B cell (primary cell): ENCODE results near the gene ACO1. TPM values are rescaled to one million over a fixed set of nuclear protein-coding genes. Genes with fewer than 3 reads are reported as not detected.

ENCODE experiments used
- ATAC-seq: fragments of 200-7000 bp; cut with Tn5 transposase; one replicate; pipeline ENCODE4 v1.10.0; 2021; ENCODE audit warnings: low read depth, mild to moderate bottlenecking, moderate number of reproducible peaks, moderate library complexity
- CTCF ChIA-PET: fragments of 350-600 bp; sonication (Branson Sonifier 250); formaldehyde crosslinking; loops from one replicate; lab custom pipeline; 2021; ENCODE audit warnings: antibody characterized with exemption, inconsistent platforms; lab: Charles Lee
- POLR2A ChIA-PET: fragments of 350-600 bp; sonication (Branson Sonifier 250); formaldehyde crosslinking; loops from one replicate; lab custom pipeline; 2021; ENCODE audit warnings: antibody characterized with exemption; lab: Charles Lee
- DNase-seq: peaks from one replicate; pipeline ENCODE4 v3.0.0; 2013
- H2AFZ ChIP-seq: 2 replicates; pipeline ENCODE4 v1.6.1; 2012; ENCODE audit warnings: mild to moderate bottlenecking, low read depth, low read length; ENCODE audit not compliant: insufficient read depth, poor library complexity, severe bottlenecking
- H3K27ac ChIP-seq, 2 donors: 1 replicate in 1 of 2; 2 replicates in 1 of 2; pipeline ENCODE4 v1.5.1; 2012 to 2013; ENCODE audit warnings: low read length in 2 of 2, mild to moderate bottlenecking in 2 of 2, moderate library complexity in 1 of 2
- H3K27me3 ChIP-seq, 4 experiments: fragments of 200-600 bp in 1 of 4; sonication (generic) in 1 of 4; replicated peaks in 1 of 4; 1 replicate in 2 of 4; 2 replicates in 2 of 4; pipeline versions ENCODE4 v1.6.1 to v1.7.0; 2013 to 2016; ENCODE audit warnings: low read length in 3 of 4, mild to moderate bottlenecking in 2 of 4, mixed read lengths in 1 of 4, moderate library complexity in 1 of 4; ENCODE audit not compliant: insufficient read depth in 4 of 4, control insufficient read depth in 3 of 4; ENCODE audit errors: control extremely low read depth in 1 of 4
- H3K36me3 ChIP-seq, 2 experiments: replicated peaks in 1 of 2; 1 replicate in 1 of 2; 2 replicates in 1 of 2; pipeline versions ENCODE4 v1.6.1 to v1.7.1; 2013; ENCODE audit warnings: low read length in 1 of 2; ENCODE audit not compliant: insufficient read depth in 2 of 2, control insufficient read depth in 1 of 2; ENCODE audit errors: control extremely low read depth in 1 of 2, extremely low read depth in 1 of 2
- H3K4me1 ChIP-seq, 2 donors: fragments of 200-600 bp in 1 of 2; sonication (generic) in 1 of 2; 1 replicate in 1 of 2; 2 replicates in 1 of 2; pipeline versions ENCODE4 v1.5.1 to v1.6.1; 2013 to 2017; ENCODE audit warnings: low read length in 2 of 2; ENCODE audit not compliant: control insufficient read depth in 2 of 2, insufficient read depth in 2 of 2
- H3K4me2 ChIP-seq: replicated peaks from 2 replicates; pipeline ENCODE3; 2012; ENCODE audit warnings: mild to moderate bottlenecking, low read depth, low read length; ENCODE audit not compliant: poor library complexity, severe bottlenecking
- H3K4me3 ChIP-seq, 5 experiments: fragments of 200-600 bp in 1 of 5; sonication (generic) in 1 of 5; 1 replicate in 3 of 5; 2 replicates in 2 of 5; pipeline versions ENCODE4 v1.5.1 to v1.7.0; 2011 to 2016; ENCODE audit warnings: low read length in 4 of 5, mild to moderate bottlenecking in 4 of 5, low read depth in 2 of 5, control low read depth in 1 of 5, moderate library complexity in 1 of 5; ENCODE audit not compliant: insufficient read depth in 1 of 5; ENCODE audit errors: control extremely low read depth in 1 of 5, extremely low read depth in 1 of 5
- H3K79me2 ChIP-seq: fragments of 200-600 bp; sonication (generic); one replicate; pipeline ENCODE4 v1.6.0; 2016; ENCODE audit warnings: low read length; ENCODE audit not compliant: control insufficient read depth, insufficient read depth
- H3K9ac ChIP-seq: fragments of 200-600 bp; sonication (generic); 2 replicates; pipeline ENCODE4 v1.6.1; 2017; ENCODE audit warnings: mild to moderate bottlenecking, low read length, moderate library complexity
- H3K9me3 ChIP-seq, 3 donors: one replicate each; pipeline versions ENCODE4 v1.6.1 to v1.7.1; 2013; ENCODE audit warnings: low read length in 2 of 3; ENCODE audit not compliant: control insufficient read depth in 2 of 3, insufficient read depth in 1 of 3; ENCODE audit errors: control extremely low read depth in 1 of 3
- H4K20me1 ChIP-seq: 2 replicates; pipeline ENCODE4 v1.6.0; 2012; ENCODE audit warnings: mild to moderate bottlenecking, low read length; ENCODE audit not compliant: insufficient read depth, control insufficient read depth, poor library complexity, severe bottlenecking
- H3K27ac Mint-ChIP-seq: one replicate; pipeline ENCODE4 v1.8.0; 2021; ENCODE audit warnings: mixed read lengths
- H3K27me3 Mint-ChIP-seq: one replicate; pipeline ENCODE4 v1.8.0; 2021; ENCODE audit warnings: mixed read lengths
- H3K4me1 Mint-ChIP-seq: one replicate; pipeline ENCODE4 v1.8.0; 2021; ENCODE audit warnings: mixed read lengths
- H3K4me3 Mint-ChIP-seq: one replicate; pipeline ENCODE4 v1.8.0; 2021; ENCODE audit warnings: mixed read lengths
- H3K9me3 Mint-ChIP-seq: one replicate; pipeline ENCODE4 v1.8.0; 2022; ENCODE audit warnings: mixed read lengths; ENCODE audit not compliant: insufficient read depth
- EZH2 ChIP-seq: IDR thresholded peaks from 2 replicates; pipeline ENCODE4 v1.6.1; 2012; ENCODE audit warnings: borderline replicate concordance, low read depth, mild to moderate bottlenecking, moderate library complexity, low read length; ENCODE audit not compliant: insufficient read depth, poor library complexity, severe bottlenecking
- WGBS: methylation state at CpG from one replicate; pipeline ENCODE4 v1.1.5; 2013; ENCODE audit warnings: missing lambda C conversion rate; ENCODE audit not compliant: insufficient coverage; 5-methylcytosine and 5-hydroxymethylcytosine counted together
- intact Hi-C: fragments of 100-400 bp; cut with micrococcal nuclease; formaldehyde crosslinking; loops from one replicate; pipeline ENCODE4 v1.10.0; 2022
- polyA plus RNA-seq: library from polyadenylated mRNA; depleted of rRNA; stranded (reverse); fragments of >200 nt; gene quantifications from 2 replicates; pipeline ENCODE4 v1.2.3, GENCODE V29; 2012
- total RNA-seq, 2 donors: library from RNA; stranded (reverse); fragments of 120-200 nt in 1 of 2; gene quantifications; 1 replicate in 1 of 2; 2 replicates in 1 of 2; pipeline versions ENCODE4 v1.2.3 to v1.2.4, GENCODE V29; 2013 to 2022
- TF ChIP-seq, protein P1 (sequence below): fragments of 200-600 bp; IDR thresholded peaks from one replicate; pipeline ENCODE4 v1.8.0; 2022; ENCODE audit warnings: antibody characterized with exemption, mild to moderate bottlenecking

ACO1 gene
- total and polyA plus RNA-seq, 2 donors (not counting 1 experiment from before 2014, with no cell fraction given), result 1.6 to 9.1 TPM

- intact Hi-C loops, result no loop called here
- H3K27me3 Mint-ChIP-seq, result peaks cover 13% of the 10 kb centered on the region
- DNase-seq (no peak), ATAC-seq (no peak)
- ChIA-PET POLR2A (no interaction called here), CTCF (no interaction called here)
- no peak for TF ChIP-seq EZH2
- TF ChIP-seq, protein P1, sequence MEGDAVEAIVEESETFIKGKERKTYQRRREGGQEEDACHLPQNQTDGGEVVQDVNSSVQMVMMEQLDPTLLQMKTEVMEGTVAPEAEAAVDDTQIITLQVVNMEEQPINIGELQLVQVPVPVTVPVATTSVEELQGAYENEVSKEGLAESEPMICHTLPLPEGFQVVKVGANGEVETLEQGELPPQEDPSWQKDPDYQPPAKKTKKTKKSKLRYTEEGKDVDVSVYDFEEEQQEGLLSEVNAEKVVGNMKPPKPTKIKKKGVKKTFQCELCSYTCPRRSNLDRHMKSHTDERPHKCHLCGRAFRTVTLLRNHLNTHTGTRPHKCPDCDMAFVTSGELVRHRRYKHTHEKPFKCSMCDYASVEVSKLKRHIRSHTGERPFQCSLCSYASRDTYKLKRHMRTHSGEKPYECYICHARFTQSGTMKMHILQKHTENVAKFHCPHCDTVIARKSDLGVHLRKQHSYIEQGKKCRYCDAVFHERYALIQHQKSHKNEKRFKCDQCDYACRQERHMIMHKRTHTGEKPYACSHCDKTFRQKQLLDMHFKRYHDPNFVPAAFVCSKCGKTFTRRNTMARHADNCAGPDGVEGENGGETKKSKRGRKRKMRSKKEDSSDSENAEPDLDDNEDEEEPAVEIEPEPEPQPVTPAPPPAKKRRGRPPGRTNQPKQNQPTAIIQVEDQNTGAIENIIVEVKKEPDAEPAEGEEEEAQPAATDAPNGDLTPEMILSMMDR, result no peak
- Histone ChIP-seq H3K27me3 (peaks cover 0 to under 1% (median 0%) of the 10 kb centered on the region in 4 experiments), H3K27ac (no peak overlapping the region), H3K4me2 (no peak overlapping the region), H3K4me3 (no peak overlapping the region), H3K79me2 (no peaks in the 10 kb centered on the region), H3K4me1 (no peaks in the 10 kb centered on the region), H3K36me3 (no peaks in the 10 kb centered on the region), H3K9me3 (no peaks in the 10 kb centered on the region), H2AFZ (no peak overlapping the region), H3K9ac (no peak overlapping the region), H4K20me1 (no peaks in the 10 kb centered on the region)
- H3K27ac Mint-ChIP-seq, result no peak overlapping the region
- H3K4me1 Mint-ChIP-seq, result no peaks in the 10 kb centered on the region
- H3K9me3 Mint-ChIP-seq, result no peaks in the 10 kb centered on the region
- 70% methylated on average over 2 of the region's 6 CpGs for WGBS
- no peak overlapping the region for H3K4me3 Mint-ChIP-seq
These were observed 49.2 kb upstream of the ACO1 start for GRCh38 chr9:32334916-32335895.

DNA sequence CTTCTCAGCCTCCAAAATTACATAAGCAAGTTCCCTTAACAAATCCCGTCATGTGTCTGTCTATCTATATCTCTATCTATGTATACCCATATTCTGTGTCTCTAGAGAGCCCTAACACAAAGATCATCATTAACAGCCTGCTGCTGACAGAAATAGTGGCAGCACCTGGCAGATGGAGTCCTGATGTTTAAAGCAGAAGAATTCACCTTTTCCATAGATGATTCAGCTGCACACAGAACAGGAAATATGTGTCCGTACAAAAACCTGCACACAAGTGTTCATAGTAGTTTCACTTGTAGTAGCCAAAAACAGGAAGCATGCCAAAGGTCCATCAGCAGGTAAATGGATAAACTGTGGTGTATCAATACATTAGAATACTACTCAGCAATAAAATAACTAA, 45.0 kb upstream of the ACO1 start:
- intact Hi-C loops, result no loop called here
- Mint-ChIP-seq H3K4me3 (no peak overlapping the region), H3K27me3 (peaks cover 16% of the 10 kb centered on the region), H3K27ac (no peak overlapping the region), H3K4me1 (no peaks in the 10 kb centered on the region), H3K9me3 (no peaks in the 10 kb centered on the region)
- H3K36me3 ChIP-seq, result no peaks in the 10 kb centered on the region
- no peak overlapping the region for H3K4me2 ChIP-seq
- DNase-seq, result no peak
- H3K27me3 ChIP-seq, result peaks cover 0 to 5% (median 0%) of the 10 kb centered on the region in 4 experiments
- H3K9me3 ChIP-seq, result no peaks in the 10 kb centered on the region
- H3K4me3 ChIP-seq, result no peak overlapping the region
- no peak overlapping the region for H2AFZ ChIP-seq
- no peak for ATAC-seq
- ChIA-PET CTCF (no interaction called here), POLR2A (no interaction called here)
- H3K4me1 ChIP-seq, result no peaks in the 10 kb centered on the region
- WGBS, result no CpG with 5 or more reads among the region's 2 CpGs
- H3K9ac ChIP-seq, result no peak overlapping the region
- H4K20me1 ChIP-seq, result no peaks in the 10 kb centered on the region
- TF ChIP-seq, protein P1, result no peak
- TF ChIP-seq EZH2, result no peak
- H3K79me2 ChIP-seq, result no peaks in the 10 kb centered on the region
- H3K27ac ChIP-seq, result no peak overlapping the region
